Stomach smooth muscle (tissue), 2 donors: ENCODE results near the gene ITIH3.

ENCODE experiments used
- H3K27ac ChIP-seq: one replicate; pipeline ENCODE4 v1.7.0; 2013; ENCODE audit warnings: mild to moderate bottlenecking, low read length, inconsistent platforms
- H3K27me3 ChIP-seq, 2 donors: one replicate each; pipeline ENCODE4 v1.7.0; 2013; ENCODE audit warnings: low read length in 2 of 2; ENCODE audit not compliant: insufficient read depth in 2 of 2, control insufficient read depth in 1 of 2
- H3K36me3 ChIP-seq, 2 donors: one replicate each; pipeline ENCODE4 v1.7.0; 2013; ENCODE audit warnings: low read length in 2 of 2; ENCODE audit not compliant: control insufficient read depth in 2 of 2, insufficient read depth in 2 of 2
- H3K4me1 ChIP-seq: one replicate; pipeline ENCODE4 v1.7.0; 2013; ENCODE audit warnings: low read length; ENCODE audit not compliant: control insufficient read depth, insufficient read depth
- H3K4me3 ChIP-seq, 2 donors: one replicate each; pipeline ENCODE4 v1.7.0; 2013; ENCODE audit warnings: low read length in 2 of 2
- H3K9ac ChIP-seq, 2 donors: one replicate each; pipeline ENCODE4 v1.7.0; 2013; ENCODE audit warnings: low read length in 2 of 2, mild to moderate bottlenecking in 1 of 2
- H3K9me3 ChIP-seq, 2 donors: one replicate each; pipeline ENCODE4 v1.7.0; 2013; ENCODE audit warnings: low read length in 2 of 2; ENCODE audit not compliant: control insufficient read depth in 2 of 2
- donor health status: healthy.
- donor health status: Pancreatic carcinoma.

The ITIH3 gene

DNA sequence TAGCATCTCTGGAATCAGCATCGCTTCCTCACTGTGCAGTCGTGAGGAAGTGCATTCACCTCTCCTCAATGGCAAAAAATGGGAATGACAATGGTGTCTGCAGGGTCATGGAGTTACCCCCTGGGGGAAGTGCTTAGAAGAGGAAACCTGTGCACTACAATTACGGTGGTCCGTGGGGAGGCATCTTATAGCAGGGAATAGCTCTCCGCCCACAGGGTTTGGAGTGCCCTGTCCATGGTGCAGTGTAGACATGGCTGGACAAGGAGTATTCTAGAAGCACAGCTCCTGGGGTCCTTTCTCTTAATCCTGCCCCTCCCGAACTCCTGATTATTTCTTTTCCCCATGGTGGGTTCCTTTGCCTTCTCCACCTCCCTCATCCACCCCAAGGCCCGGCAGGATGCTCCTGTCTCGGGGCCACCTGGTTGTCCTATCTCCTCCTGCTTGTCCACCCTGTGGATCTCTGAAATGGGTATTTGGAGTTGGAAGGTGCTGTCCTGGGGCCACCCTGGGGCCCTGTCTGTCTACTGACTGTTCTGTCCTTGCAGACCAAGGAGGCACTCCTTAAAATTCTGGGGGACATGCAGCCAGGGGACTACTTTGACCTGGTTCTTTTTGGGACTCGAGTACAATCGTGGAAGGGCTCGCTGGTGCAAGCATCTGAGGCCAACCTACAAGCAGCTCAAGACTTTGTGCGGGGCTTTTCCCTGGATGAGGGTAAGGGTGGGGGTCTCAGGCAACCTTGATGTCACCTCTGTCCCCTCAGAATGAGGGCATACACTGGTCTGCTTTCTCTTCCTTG, 12.0 kb upstream of the ITIH3 start:
- Histone ChIP-seq H3K4me1 (no peaks in the 10 kb centered on the region), H3K4me3 (no peak overlapping the region), H3K27ac (no peak overlapping the region), H3K9me3 (no peaks in the 10 kb centered on the region), H3K27me3 (peaks cover 2 to 3% of the 10 kb centered on the region in 2 donors), H3K36me3 (no peaks in the 10 kb centered on the region), H3K9ac (no peak overlapping the region)

DNA sequence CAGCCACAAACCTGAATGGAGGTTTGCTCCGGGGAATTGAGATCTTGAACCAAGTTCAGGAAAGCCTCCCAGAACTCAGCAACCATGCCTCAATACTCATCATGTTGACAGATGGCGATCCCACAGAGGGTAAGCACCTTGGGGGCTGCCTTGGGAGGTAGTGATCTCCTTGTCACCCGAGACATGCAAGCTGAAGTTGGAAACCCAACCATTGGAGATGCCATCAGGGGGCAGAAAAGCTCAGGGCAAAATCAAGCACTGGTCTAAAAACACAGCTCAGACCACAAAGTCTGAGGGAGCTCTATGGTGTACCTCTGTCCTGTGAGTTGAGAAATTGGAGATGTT, 11.4 kb upstream of the ITIH3 start:
- H3K4me3 ChIP-seq = no peak overlapping the region
- H3K9me3 ChIP-seq = no peaks in the 10 kb centered on the region
- H3K9ac ChIP-seq = no peak overlapping the region
- H3K27me3 ChIP-seq = peaks cover 2 to 3% of the 10 kb centered on the region in 2 donors
- no peaks in the 10 kb centered on the region for H3K4me1 ChIP-seq
- H3K36me3 ChIP-seq = no peaks in the 10 kb centered on the region
- no peak overlapping the region for H3K27ac ChIP-seq

DNA sequence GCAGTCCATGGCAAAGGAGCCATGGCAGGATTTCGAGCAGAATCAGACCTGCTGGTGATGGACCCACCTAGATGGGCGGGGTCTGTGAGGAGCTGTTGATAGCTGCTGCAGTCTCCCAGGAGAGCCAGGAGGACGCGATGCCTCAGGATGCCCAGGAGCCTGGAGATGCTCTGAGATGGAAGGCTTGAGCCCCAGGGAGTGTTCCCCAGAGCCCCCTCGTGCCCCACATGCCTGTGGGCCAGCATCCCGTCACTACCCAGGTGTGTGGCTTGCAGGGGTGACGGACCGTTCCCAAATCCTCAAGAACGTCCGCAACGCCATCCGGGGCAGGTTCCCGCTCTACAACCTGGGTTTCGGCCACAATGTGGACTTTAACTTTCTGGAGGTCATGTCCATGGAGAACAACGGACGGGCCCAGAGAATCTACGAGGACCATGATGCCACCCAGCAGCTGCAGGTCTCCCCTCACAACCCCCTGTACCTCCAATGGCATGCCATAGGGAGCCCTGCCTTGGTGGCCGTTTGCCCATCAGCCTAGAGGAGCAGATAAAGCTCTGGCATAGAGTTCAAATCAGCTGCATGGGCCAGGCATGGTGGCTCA, 10.5 kb upstream of the ITIH3 start:
- Histone ChIP-seq H3K9me3 (no peaks in the 10 kb centered on the region), H3K4me3 (no peak overlapping the region), H3K36me3 (no peaks in the 10 kb centered on the region), H3K27me3 (peaks cover 2 to 3% of the 10 kb centered on the region in 2 donors), H3K27ac (no peak overlapping the region), H3K9ac (no peak overlapping the region), H3K4me1 (no peaks in the 10 kb centered on the region)

DNA sequence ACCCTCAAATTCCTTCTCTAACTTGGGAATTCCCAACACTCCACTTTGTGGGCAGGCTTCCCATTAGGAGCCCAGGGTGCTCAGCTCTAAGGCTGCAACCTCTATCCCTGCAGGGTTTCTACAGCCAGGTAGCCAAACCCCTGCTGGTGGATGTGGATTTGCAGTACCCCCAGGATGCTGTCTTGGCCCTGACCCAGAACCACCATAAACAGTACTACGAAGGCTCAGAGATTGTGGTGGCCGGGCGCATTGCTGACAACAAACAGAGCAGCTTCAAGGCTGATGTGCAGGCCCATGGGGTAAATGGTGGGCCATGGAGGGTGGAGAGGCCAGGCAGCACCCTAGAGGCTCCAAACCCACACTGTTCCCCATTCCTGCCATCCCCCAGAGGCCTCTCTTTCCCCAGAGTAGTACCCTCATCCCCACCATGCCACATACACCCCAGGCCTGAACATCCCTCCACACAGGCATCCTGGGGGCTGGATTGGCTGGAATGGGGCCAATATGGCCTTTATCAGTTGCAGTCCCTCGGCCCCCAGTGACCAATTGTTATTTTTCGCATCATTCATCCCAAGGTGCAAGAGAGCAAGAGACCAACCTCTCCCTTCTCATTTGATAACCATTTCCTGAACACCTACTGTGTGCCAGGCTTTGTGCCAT, 9.5 kb upstream of the ITIH3 start:
- Histone ChIP-seq H3K9me3 (no peaks in the 10 kb centered on the region), H3K4me3 (no peak overlapping the region), H3K36me3 (no peaks in the 10 kb centered on the region), H3K9ac (no peak overlapping the region), H3K27ac (no peak overlapping the region), H3K4me1 (no peaks in the 10 kb centered on the region), H3K27me3 (peaks cover 0 to 3% of the 10 kb centered on the region in 2 donors)

DNA sequence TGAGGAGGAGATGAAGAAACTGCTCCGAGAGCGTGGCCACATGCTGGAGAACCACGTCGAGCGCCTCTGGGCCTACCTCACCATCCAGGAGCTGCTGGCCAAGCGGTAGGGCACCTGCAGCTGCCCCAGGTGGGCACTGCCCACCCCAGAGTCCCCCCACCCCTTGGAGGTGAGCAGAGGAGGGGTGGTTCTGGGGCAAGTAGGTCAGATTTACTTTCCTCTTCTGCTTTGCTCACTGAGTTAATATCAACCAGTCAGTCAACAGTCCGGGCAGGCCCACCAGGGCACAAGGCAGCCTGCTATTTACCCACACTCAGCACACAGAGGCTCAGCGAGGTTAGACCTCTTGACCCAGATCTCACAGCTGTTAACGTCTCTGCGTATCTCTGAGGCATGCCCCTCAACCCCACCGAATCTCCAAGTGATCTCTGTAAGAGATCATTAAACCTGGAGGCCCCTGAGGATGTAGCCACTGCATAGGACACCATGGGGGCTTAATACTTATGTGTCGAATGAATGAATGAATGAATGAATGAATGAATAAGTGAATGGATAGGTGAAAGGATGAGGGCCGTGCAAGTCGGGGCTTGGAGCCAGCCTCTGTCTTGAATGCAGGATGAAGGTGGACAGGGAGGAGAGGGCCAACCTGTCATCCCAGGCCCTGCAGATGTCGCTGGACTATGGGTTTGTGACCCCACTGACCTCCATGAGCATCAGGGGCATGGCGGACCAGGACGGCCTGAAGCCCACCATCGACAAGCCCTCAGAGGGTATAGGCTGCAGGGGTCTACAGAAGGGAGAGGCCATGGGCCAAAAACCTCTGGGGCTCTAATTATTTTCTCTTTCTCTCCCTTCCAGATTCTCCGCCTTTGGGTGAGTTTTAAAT, 8.0 kb upstream of the ITIH3 start:
- H3K27ac ChIP-seq = no peak overlapping the region

DNA sequence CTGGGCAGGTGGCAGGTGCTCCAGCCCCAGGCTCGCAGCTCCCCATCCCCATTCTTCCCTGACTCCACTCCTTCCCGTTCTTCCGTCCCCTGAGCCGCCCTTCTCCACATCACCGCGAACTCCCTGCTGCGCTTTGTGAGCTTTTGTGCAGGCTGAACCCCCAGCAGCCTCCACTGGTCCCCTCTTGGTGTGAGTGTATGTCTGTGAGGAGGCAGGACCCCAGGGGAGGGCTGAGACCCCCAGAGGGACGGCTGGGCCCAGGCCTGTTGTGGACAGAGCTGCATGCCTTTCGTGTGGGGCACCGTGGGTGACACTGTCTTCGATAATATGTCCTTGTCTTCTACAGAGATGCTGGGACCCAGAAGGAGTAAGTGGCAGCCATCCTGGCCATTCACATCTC, 7.3 kb upstream of the ITIH3 start:
- Histone ChIP-seq H3K36me3 (no peaks in the 10 kb centered on the region), H3K9ac (no peak overlapping the region)

More for the DNA sequence above, 8.0 kb upstream of the ITIH3 start:
- Histone ChIP-seq H3K4me3 (no peak overlapping the region), H3K4me1 (no peaks in the 10 kb centered on the region), H3K27me3 (peaks cover 0 to 3% of the 10 kb centered on the region in 2 donors), H3K9me3 (no peaks in the 10 kb centered on the region), H3K36me3 (no peaks in the 10 kb centered on the region), H3K9ac (no peak overlapping the region)

DNA sequence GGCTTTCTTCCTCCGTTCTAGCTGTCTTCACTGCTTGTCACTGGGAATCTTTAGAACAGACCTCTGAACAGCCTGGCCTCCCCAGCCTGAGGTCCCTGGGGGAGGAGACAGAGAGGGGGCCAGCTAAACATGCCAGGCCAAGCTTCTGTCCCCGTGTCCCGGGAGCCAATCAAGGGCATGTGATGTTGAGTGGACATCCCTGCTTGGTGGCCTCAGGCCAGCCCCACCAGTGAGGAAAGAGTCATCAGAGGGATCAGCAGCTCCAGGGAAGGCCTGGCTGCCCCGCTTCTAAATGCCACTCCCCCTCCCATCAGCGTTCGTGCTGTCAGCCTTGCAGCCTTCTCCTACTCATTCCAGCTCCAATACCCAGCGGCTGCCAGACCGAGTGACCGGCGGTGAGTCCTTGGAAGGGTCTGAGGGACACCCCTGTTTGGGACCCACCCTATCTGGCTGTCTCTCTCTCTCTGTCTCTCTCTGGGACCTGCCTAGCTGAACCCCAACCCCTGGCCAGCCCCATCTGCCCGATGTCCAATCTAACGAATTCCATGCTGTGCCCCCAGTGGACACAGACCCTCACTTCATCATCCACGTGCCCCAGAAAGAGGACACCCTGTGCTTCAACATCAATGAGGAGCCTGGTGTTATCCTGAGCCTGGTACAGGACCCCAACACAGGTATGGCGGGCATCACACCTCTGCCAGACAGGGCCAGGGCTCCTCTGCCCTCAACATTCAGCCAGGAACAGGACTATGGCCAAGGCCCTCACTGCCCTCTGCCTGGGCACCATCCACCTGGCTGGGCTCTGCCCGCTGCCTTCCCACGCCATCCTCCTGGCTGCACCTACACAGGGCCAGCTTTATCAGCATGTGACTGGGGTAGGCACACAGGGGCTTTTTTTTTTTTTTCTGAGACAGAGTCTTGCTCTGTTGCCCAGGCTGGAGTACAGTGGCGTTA, 6.6 kb upstream of the ITIH3 start:
- Histone ChIP-seq H3K27me3 (no peaks in the 10 kb centered on the region), H3K36me3 (no peaks in the 10 kb centered on the region), H3K27ac (no peak overlapping the region), H3K9me3 (no peaks in the 10 kb centered on the region), H3K4me1 (no peaks in the 10 kb centered on the region), H3K9ac (no peak overlapping the region), H3K4me3 (no peak overlapping the region)

More for the DNA sequence above, 7.3 kb upstream of the ITIH3 start:
- Histone ChIP-seq H3K27me3 (no peaks in the 10 kb centered on the region), H3K4me1 (no peaks in the 10 kb centered on the region), H3K27ac (no peak overlapping the region), H3K4me3 (no peak overlapping the region), H3K9me3 (no peaks in the 10 kb centered on the region)

DNA sequence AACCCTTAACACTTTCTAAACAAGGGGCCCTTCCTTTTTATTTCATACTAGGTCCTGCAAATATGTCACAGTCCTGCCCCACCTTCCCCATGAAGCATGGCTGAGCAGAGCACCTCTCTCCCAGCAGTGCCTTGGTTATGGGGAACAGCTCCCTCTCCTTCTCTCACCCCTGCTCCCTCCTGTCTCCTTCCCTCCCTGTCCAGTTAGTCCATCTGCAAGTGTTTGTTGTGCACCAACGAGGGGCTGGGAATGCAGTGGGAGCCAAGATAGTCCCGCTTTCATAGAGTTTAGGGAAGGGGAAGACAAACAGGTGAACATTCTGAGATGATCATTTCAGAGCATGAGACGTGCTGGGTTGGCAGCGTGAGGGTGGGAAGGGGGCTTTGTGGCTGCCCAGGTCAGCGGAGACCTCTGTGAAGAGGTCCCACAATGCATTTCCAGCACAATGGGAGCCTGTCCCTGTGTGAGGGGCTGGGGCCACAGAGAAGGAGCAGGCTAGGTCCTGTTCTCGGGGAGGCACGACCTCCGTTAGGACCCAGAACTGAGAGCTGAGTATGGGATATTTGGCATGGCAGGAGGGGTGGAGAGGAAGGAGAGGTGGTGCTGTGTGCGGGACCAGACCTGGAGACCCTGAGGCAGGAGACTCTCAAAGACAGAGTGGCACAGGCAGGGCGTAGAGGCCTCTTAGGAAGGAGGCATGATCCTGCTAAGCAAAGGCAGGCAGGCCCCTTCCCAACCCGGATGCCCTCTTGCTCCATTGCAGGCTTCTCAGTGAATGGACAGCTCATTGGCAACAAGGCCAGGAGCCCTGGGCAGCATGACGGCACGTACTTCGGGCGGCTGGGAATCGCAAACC, 5.5 kb upstream of the ITIH3 start:
- Histone ChIP-seq H3K9ac (no peak overlapping the region), H3K36me3 (no peaks in the 10 kb centered on the region), H3K27me3 (no peaks in the 10 kb centered on the region), H3K27ac (no peak overlapping the region), H3K4me1 (no peaks in the 10 kb centered on the region), H3K9me3 (no peaks in the 10 kb centered on the region), H3K4me3 (no peak overlapping the region)

DNA sequence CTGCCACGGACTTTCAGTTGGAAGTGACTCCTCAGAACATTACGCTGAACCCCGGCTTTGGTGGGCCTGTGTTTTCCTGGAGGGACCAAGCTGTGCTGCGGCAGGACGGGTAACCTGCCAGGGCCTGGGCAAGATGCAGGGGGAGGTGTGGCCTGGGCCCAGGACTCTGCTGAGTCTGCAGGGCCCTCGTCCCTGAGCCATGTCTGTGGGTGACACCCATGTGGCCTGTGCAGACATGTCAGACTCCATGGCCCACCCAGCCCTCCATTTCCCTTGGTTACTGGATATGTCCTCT, 4.9 kb upstream of the ITIH3 start:
- Histone ChIP-seq H3K4me1 (no peaks in the 10 kb centered on the region), H3K9me3 (no peaks in the 10 kb centered on the region), H3K36me3 (no peaks in the 10 kb centered on the region), H3K27me3 (no peaks in the 10 kb centered on the region), H3K27ac (no peak overlapping the region), H3K9ac (no peak overlapping the region), H3K4me3 (no peak overlapping the region)
